SU-DHL-6 (cell line): ENCODE measurements around the gene PIBF1.

Experiments used
- H2AFZ ChIP-seq: fragments of 200-600 bp; sonication (generic); 2 replicates; pipeline ENCODE4 v1.6.1; 2014; ENCODE audit warnings: low read depth, mild to moderate bottlenecking, moderate library complexity, mixed read lengths, antibody characterized with exemption, low read length; ENCODE audit not compliant: severe bottlenecking
- H3F3A ChIP-seq: fragments of 200-600 bp; shearing (Covaris generic); 2 replicates; pipeline ENCODE4 v1.6.0; 2016; ENCODE audit warnings: antibody characterized with exemption, mild to moderate bottlenecking; ENCODE audit not compliant: insufficient read depth
- H3K27ac ChIP-seq: fragments of 200-600 bp; sonication (generic); 2 replicates; pipeline ENCODE4 v1.5.1; 2016; ENCODE audit warnings: low read depth, mild to moderate bottlenecking, low read length, moderate library complexity, mixed read lengths
- H3K27me3 ChIP-seq: fragments of 200-600 bp; sonication (generic), shearing (Covaris generic); 2 replicates; pipeline ENCODE4 v1.6.0; 2014; ENCODE audit warnings: mild to moderate bottlenecking, low read length
- H3K36me3 ChIP-seq: fragments of 200-600 bp; sonication (generic); 2 replicates; pipeline ENCODE4 v1.6.1; 2014; ENCODE audit warnings: mild to moderate bottlenecking, low read length, mixed read lengths
- H3K4me2 ChIP-seq: fragments of 300-600, 200-600 bp; shearing (Covaris generic), sonication (generic); 2 replicates; pipeline ENCODE4 v1.6.0; 2014; ENCODE audit warnings: low read length, low read depth, mild to moderate bottlenecking; ENCODE audit not compliant: poor library complexity, severe bottlenecking
- H3K4me3 ChIP-seq: fragments of 200-600 bp; sonication (generic); 2 replicates; pipeline ENCODE4 v1.5.1; 2014; ENCODE audit warnings: antibody characterized with exemption, low read length, mild to moderate bottlenecking, mixed read lengths; ENCODE audit not compliant: insufficient read depth, poor library complexity, severe bottlenecking
- H3K79me2 ChIP-seq: fragments of 200-600 bp; sonication (generic); 2 replicates; pipeline ENCODE4 v1.6.1; 2014; ENCODE audit warnings: mild to moderate bottlenecking, low read length, moderate library complexity; ENCODE audit not compliant: insufficient read depth
- H3K9ac ChIP-seq: fragments of 200-600 bp; sonication (generic); 2 replicates; pipeline ENCODE4 v1.7.0; 2014; ENCODE audit warnings: mild to moderate bottlenecking, low read length
- H3K9me2 ChIP-seq: fragments of 200-600 bp; sonication (generic); replicated peaks from 2 replicates; pipeline ENCODE4 v1.6.1; 2014; ENCODE audit warnings: low read length; ENCODE audit not compliant: insufficient read depth
- H3K9me3 ChIP-seq: fragments of 200-600 bp; sonication (generic); 2 replicates; pipeline ENCODE4 v1.6.1; 2014; ENCODE audit warnings: low read length, mixed read lengths; ENCODE audit not compliant: insufficient read depth
- H4K20me1 ChIP-seq: fragments of 200-600 bp; sonication (generic); 2 replicates; pipeline ENCODE4 v1.6.1; 2014; ENCODE audit warnings: low read depth, mild to moderate bottlenecking, antibody characterized with exemption, low read length, moderate library complexity, mixed read lengths
- CTCF ChIP-seq: fragments of 200-600 bp; sonication (generic); IDR thresholded peaks from one replicate; pipeline ENCODE4 v1.5.1; 2017; ENCODE audit warnings: antibody characterized with exemption, mild to moderate bottlenecking, low read length, moderate library complexity; ENCODE audit not compliant: insufficient read depth, poor library complexity, severe bottlenecking
- EZH2phosphoT487 ChIP-seq: fragments of 200-600 bp; sonication (generic), shearing (Covaris generic); conservative IDR thresholded peaks from 2 replicates; pipeline ENCODE4 v1.6.1; 2018; ENCODE audit warnings: mild to moderate bottlenecking, antibody characterized with exemption, low read length, moderate library complexity, mixed read lengths

Gene PIBF1

GRCh38 chr13:72757792-72758535 lies 24.0 kb upstream of the PIBF1 start:
- Histone ChIP-seq H3K79me2 (peaks cover 4% of the 10 kb centered on the region; the same call in 1 of the 2 replicates), H3K4me3 (no peak overlapping the region), H3K9ac (no peak overlapping the region), H3K36me3 (peaks cover 66% of the 10 kb centered on the region), H4K20me1 (peaks cover 6% of the 10 kb centered on the region; the same call in 1 of the 2 replicates), H2AFZ (no peak overlapping the region), H3F3A (peaks cover 23% of the 10 kb centered on the region), H3K27me3 (no peaks in the 10 kb centered on the region), H3K4me2 (no peak overlapping the region), H3K27ac (no peak overlapping the region), H3K9me2 (no peaks in the 10 kb centered on the region), H3K9me3 (no peaks in the 10 kb centered on the region)
- TF ChIP-seq EZH2phosphoT487: no peak
- TF ChIP-seq CTCF: no peak

GRCh38 chr13:72760189-72760588 lies 21.7 kb upstream of the PIBF1 start:
- Histone ChIP-seq H3K4me3 (no peak overlapping the region), H3K9ac (no peak overlapping the region), H3K27me3 (no peaks in the 10 kb centered on the region), H3K27ac (no peak overlapping the region), H3K36me3 (peaks cover 67% of the 10 kb centered on the region), H3F3A (peaks cover 18% of the 10 kb centered on the region; the same call in 1 of the 2 replicates), H3K4me2 (no peak overlapping the region), H3K9me3 (no peaks in the 10 kb centered on the region), H2AFZ (no peak overlapping the region), H4K20me1 (no peaks in the 10 kb centered on the region), H3K9me2 (no peaks in the 10 kb centered on the region), H3K79me2 (no peaks in the 10 kb centered on the region)
- no peak for TF ChIP-seq CTCF
- no peak for TF ChIP-seq EZH2phosphoT487

- H3K9me3 ChIP-seq: no peaks in the 10 kb centered on the region
- TF ChIP-seq CTCF (no peak), EZH2phosphoT487 (no peak)
- peaks cover 81% of the 10 kb centered on the region for H3K36me3 ChIP-seq
Observed at GRCh38 chr13:72763411-72763810, 18.5 kb upstream of the PIBF1 start.

More at GRCh38 chr13:72763411-72763810, 18.5 kb upstream of the PIBF1 start:
- Histone ChIP-seq H3K9ac (no peak overlapping the region), H4K20me1 (no peaks in the 10 kb centered on the region), H3K27me3 (no peaks in the 10 kb centered on the region), H3K79me2 (no peaks in the 10 kb centered on the region), H2AFZ (no peak overlapping the region), H3K27ac (no peak overlapping the region), H3K4me2 (no peak overlapping the region), H3K4me3 (no peak overlapping the region), H3K9me2 (no peaks in the 10 kb centered on the region), H3F3A (peaks cover 12% of the 10 kb centered on the region; the same call in 1 of the 2 replicates)
